GM18517 (cell line): Measurements from ENCODE around the gene PFDN1.

ENCODE experiments used
- ATAC-seq: cut with Tn5 transposase; IDR thresholded peaks from one replicate; pipeline ENCODE4 v1.9.1; 2021; ENCODE audit warnings: mild to moderate bottlenecking, moderate library complexity; ENCODE audit not compliant: unreplicated experiment

The PFDN1 gene

GRCh38 chr5:140329739-140330481 lies 27.0 kb upstream of the PFDN1 start:
- no peak for ATAC-seq

GRCh38 chr5:140328036-140328764 lies 25.3 kb upstream of the PFDN1 start:
- no peak for ATAC-seq

GRCh38 chr5:140327589-140327988 lies 24.7 kb upstream of the PFDN1 start:
- ATAC-seq, result no peak

GRCh38 chr5:140325486-140325885 lies 22.6 kb upstream of the PFDN1 start:
- ATAC-seq, result no peak

GRCh38 chr5:140324617-140325241 lies 21.8 kb upstream of the PFDN1 start:
- no peak for ATAC-seq

- ATAC-seq, result no peak
Observed at GRCh38 chr5:140324041-140324600, 21.2 kb upstream of the PFDN1 start.

- no peak for ATAC-seq
Observed at GRCh38 chr5:140322751-140323731, 20.1 kb upstream of the PFDN1 start.

- ATAC-seq, result no peak
Observed at GRCh38 chr5:140321796-140322195, 18.9 kb upstream of the PFDN1 start.

GRCh38 chr5:140319833-140320232 lies 16.9 kb upstream of the PFDN1 start:
- ATAC-seq, result no peak

- ATAC-seq, result no peak
Observed at GRCh38 chr5:140318792-140319191, 15.9 kb upstream of the PFDN1 start.

- no peak for ATAC-seq
Observed at GRCh38 chr5:140317859-140318258, 15.0 kb upstream of the PFDN1 start.

- no peak for ATAC-seq
Observed at GRCh38 chr5:140312791-140313189, 9.9 kb upstream of the PFDN1 start.

- ATAC-seq, result no peak
Observed at GRCh38 chr5:140312067-140312790, 9.3 kb upstream of the PFDN1 start.

- no peak for ATAC-seq
Observed at GRCh38 chr5:140311011-140311467, 8.1 kb upstream of the PFDN1 start.

GRCh38 chr5:140310434-140310833 lies 7.5 kb upstream of the PFDN1 start:
- no peak for ATAC-seq

GRCh38 chr5:140309706-140310249 lies 6.9 kb upstream of the PFDN1 start:
- no peak for ATAC-seq

GRCh38 chr5:140305471-140305870 lies 2.6 kb upstream of the PFDN1 start:
- ATAC-seq, result no peak

GRCh38 chr5:140303966-140304365 lies 1.1 kb upstream of the PFDN1 start:
- ATAC-seq, result no peak

GRCh38 chr5:140301136-140301535 lies 1.8 kb downstream of the PFDN1 start:
- no peak for ATAC-seq
